ENCODE data around the gene NEXMIF. TPM values are rescaled to one million over a fixed set of nuclear protein-coding genes. Genes with fewer than 3 reads are reported as not detected.

The NEXMIF gene
- total and polyA plus RNA-seq, 2 of the 8 experiments (the other 6 are each of a cell fraction or from before 2014, with no cell fraction given), result 0.18 to 0.73 TPM

- no peak for TF ChIP-seq CTCF (IDR thresholded peaks at IDR 0.05; ENCODE audit: control extremely low read depth in 1 of 3, insufficient read depth in 1 of 3, low read depth in 1 of 3, low read length in 3 of 3)
- TF ChIP-seq SP2 (IDR thresholded peaks at IDR 0.05; ENCODE audit: low read length), result no peak
- no peak for TF ChIP-seq USF2 (IDR thresholded peaks at IDR 0.05; ENCODE audit: low read length)
- TF ChIP-seq CHD1 (IDR thresholded peaks at IDR 0.05; ENCODE audit: low read depth, low read length), result no peak
- no peak for TF ChIP-seq CTBP2 (IDR thresholded peaks at IDR 0.05; ENCODE audit: borderline replicate concordance, insufficient read depth, insufficient read length, low read length)
- no peak for TF ChIP-seq KDM5A (IDR thresholded peaks at IDR 0.05; ENCODE audit: low read length)
Observed at GRCh38 chrX:74911494-74911893, 13.8 kb downstream of the NEXMIF start (continued).
